HT-29 (cell line): Measurements from ENCODE around the gene PRRG2. TPM values are rescaled to one million over a fixed set of nuclear protein-coding genes. Genes with fewer than 3 reads are reported as not detected.
A peak's percentile ranks its signal among the peaks of the same experiment; 100 is the strongest.

Source experiments
- DNase-seq: peaks from one replicate; pipeline ENCODE4 v3.0.0-alpha.2; 2015; ENCODE audit warnings: low spot score
- total RNA-seq: library from RNA; depleted of rRNA; stranded (reverse); fragments of >200 nt; shearing (Covaris generic); gene quantifications from 2 replicates; pipeline ENCODE4 v1.2.3, GENCODE V29; 2014

The PRRG2 gene
- total RNA-seq, 1 experiment from 2014 or later: 25.8 TPM

- no peak for DNase-seq
Observed at GRCh38 chr19:49556412-49557398, 24.4 kb upstream of the PRRG2 start.

DNA sequence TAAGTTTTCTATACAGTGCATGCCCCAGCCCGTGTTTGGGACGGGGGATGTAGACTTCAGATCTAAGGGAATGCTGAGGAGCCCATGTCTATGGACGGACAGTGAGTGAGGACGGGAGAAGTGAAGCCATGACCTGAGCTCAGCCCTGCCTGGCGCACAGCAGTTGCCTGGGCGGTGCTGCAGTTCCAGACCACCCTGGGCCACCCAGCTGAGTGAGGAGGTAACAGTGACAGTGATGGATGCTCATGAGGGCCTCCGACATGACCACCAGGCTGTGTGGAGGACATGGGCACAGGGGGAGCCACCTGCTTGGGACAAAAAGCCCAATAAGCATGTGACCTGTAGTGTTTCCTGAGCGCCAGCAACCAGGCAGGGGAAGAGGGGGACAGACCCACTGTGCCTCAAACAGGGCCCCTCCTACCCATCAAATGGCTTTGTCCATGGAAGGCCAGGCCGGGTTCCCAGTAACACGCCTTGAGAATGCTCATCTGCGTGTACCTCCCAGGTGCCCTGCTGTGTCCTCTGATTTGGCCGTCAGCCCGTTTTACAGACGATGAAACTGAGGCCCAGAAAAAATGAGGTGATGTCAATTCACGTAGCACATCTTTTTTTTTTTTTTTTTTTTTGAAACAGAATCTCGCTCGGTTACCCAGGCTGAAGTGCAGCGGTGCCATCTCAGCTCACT, 23.3 kb upstream of the PRRG2 start:
- no peak for DNase-seq

DNA sequence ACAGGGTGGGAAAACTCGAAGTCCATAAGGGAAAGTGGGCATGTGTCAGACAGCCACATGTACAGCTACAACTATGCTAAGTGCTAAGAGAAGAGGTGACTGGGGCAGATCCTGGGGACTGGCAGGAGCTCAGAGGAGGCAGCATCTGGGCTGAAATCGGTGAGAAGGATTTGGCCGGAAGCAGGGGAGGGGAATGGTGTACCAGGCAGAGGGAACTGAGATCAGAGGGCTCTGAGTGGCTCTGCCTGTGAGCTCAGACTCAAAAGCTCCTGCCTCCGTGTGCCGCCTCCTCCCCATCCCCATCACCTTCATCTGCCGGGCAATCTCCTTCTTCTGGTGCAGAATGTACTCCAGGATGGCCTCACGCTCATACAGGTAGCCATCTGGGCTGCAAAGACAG, 22.5 kb upstream of the PRRG2 start:
- DNase-seq: no peak

- DNase-seq: no peak
Observed at GRCh38 chr19:49559443-49559842, 21.7 kb upstream of the PRRG2 start.

- DNase-seq: no peak
Observed at GRCh38 chr19:49559928-49560327, 21.2 kb upstream of the PRRG2 start.

GRCh38 chr19:49560358-49560900, 20.7 kb upstream of the PRRG2 start:
- no peak for DNase-seq

GRCh38 chr19:49564616-49565045, 16.5 kb upstream of the PRRG2 start:
- DNase-seq: no peak

GRCh38 chr19:49565261-49565660, 15.9 kb upstream of the PRRG2 start:
- no peak for DNase-seq

- DNase-seq: no peak
Observed at GRCh38 chr19:49566302-49566701, 14.8 kb upstream of the PRRG2 start.

DNA sequence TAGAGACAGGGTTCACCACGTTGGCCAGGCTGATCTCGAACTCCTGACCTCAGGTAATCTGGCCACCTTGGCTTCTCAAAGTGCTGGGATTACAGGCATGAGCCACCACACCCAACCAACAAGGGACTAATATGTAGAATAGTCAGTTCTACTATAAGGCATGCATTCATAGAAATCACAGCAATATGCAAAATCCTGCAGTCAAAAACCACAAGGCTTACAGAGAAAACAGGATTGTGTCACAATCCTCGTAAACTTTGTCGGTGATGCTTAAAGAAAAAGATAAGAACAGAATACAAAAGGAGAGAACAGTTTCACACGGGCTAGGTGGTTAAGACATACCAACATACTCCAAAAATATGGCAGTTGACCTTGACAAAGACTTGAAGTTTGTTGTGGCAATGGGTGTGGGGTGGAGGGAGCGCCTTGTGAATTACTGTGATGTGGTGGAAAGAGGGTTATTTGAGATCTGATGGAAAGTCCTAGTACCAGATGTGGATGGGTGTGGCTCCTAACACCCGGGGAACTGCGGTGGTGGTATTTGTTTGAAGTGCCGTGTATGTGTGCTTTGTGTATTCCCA, 13.2 kb upstream of the PRRG2 start:
- DNase-seq: no peak

DNA sequence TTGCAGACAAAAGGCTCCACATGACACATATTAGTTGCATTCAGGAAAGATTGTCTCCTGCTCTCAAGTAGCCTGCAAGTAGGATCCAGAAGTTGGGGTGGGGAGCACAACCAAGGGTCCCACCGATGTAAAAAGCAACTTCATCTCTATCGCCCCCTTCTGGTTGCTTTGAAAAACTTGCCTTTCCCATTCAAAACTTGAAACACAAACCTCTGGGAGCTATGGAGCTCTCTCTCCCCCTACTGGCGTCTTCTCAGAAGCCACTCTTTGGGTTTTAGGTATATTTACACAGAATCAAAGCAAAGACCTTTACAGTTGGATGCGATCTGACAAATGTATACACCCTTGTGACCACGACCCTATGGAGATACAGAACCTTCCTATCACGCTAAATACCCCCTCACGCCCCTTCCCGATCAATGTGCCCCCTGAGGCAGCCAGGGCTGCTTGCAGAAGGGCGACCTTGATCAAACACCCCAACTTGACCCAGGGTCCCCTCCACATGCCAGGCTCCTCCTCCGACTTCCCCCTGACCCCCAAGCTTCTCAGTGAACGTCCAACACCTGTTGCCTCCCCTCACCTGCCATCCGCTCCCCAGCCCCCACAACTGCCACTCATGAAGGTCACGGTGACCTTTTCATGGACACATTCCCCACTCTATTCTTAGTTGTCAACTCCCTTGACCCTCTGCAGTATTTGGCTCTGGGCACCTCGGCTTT, 10.8 kb upstream of the PRRG2 start:
- DNase-seq: peak; percentile 96

DNA sequence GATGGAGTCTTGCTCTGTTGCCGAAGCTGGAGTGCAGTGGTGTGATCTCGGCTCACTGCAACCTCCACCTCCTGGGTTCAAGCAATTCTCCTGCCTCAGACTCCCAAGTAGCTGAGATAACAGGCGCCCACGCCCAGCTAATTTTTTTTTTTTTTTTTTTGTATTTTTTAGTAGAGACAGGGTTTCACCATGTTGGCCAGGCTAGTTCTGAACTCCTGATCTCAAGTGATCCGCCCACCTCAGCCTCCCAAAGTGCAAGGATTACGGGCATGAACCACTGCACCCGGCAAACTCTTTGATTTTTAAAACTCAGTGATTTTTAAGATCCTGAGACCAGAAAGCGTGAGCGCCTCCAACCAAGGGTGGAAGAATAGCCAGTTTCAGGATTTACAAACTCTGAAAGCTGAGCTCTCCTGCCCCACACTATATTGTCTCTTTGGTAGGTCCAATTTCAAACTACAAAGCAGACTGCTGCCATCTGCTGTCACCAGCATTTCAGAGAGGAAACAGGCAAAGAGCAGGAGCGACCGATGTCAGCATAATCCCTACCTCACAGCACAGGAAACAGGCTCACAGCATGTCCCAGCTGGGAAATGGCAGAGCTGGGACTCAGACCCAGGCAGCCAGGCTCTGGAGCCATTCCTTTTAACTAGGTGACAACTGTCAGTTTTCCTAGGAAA, 10.0 kb upstream of the PRRG2 start:
- DNase-seq: peak; percentile 43

DNA sequence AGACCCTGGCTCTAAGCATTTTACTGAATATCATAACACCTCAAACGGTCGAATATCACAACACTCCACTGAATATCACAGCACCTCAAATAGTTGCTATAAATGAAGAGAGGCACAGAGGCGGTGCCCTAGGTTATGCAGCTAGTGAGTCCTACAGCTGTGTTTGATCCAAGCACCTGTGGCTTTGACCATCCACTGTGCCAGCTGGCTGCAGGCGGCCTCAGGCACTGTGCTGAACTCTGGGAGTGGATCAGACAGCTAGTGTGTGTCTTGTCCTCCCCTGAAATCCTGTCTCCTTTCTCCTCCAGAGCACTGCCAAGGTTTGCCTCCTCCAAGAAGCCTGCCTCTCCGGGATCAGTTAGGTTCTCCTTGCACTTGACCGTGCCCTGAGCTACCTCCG, 8.1 kb upstream of the PRRG2 start:
- no peak for DNase-seq

DNA sequence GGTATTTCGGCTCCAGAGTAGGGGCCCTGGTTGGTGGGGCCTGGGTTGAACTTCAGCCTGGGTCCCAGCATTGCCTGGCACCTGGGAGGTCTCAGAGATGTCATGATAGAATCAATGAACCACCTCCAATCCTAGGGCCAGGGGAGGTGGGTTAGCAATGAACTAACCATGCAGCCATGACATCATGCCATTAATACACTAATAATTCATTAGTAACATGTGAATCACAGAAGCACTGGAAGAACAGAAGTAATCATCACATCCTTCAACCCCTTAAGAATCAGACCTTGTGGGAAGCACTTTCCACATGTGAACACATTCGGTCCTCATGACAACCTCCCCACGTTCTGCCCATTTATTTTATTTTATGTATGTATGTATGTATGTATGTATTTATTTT, 7.7 kb upstream of the PRRG2 start:
- DNase-seq: no peak

DNA sequence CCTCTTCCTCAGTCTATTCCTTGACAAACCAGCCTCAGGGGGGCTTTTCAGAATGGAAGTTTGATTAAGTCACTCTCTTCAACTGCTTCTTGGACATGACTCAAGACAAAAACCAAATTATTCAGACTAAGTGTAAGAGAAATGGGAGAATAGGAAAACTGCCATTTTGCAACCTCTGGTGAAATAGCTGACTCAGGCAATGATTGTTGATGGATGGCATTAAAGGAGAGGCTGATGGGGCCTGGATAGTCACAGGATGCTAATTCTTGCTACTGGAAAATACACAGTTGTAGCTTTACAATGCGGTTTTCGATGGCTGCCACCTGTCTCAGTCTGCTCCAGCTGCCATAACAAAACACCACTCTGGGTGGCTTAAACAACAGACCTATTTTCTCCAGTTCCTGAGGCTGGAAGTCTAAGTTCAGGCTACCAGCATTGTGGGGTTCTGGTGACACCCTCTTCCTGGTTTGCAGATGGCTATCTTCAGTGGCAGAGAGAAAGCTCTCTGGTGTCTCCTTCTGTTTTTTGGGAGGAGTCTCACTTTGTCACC, 6.8 kb upstream of the PRRG2 start:
- DNase-seq: no peak

- DNase-seq: no peak
Observed at GRCh38 chr19:49579193-49579592, 1.9 kb upstream of the PRRG2 start.

DNA sequence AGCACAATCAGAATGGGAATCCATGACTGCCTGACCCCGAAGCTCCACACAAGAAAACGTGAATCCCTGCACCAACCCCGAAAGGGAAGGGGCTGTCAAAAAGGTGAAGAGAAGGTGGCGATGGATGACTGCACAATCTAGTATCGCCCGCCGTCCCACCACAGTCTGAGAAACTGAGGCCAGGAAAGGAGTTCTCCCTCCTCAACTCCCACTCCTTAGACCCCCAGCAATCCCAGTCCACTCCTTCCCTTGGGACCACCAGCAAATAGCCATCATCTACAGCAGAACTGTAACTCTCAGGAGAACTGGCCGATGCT, 1.2 kb upstream of the PRRG2 start:
- no peak for DNase-seq

GRCh38 chr19:49580264-49581006, 681 bp upstream of the PRRG2 start, which contains the start of gene NOSIP:
TSS of gene NOSIP (minus strand) at chr19:49580556. CDS start at chr19:49560691, 19,865 bp downstream.
- DNase-seq: peak; percentile 99

GRCh38 chr19:49583239-49583638, 2.1 kb downstream of the PRRG2 start:
- no peak for DNase-seq

DNA sequence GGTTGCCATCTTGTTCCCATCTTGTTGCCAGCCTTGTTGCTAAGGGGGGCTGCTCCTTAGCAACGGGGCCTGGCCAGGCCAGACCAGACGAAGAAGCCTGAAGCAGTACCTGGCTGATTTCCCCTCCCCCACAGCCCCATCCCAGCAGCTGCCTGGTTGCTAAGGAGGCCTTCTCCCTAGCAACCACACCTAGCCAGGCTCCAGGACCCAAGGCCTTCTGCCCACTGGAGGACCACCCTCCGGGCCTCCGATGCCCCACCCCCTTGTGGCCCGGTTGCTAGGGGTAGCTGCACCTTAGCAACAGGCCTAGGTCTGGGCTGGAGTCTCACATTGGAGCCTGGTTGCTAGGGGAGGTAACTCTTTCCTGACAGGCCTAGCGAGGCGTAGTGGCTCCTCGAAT, 3.9 kb downstream of the PRRG2 start:
- no peak for DNase-seq
